Measurements from ENCODE around the gene SCN7A.
"Not testable (repeated sequence)": the region's sequence is repeated elsewhere in the genome, so short reads cannot be mapped to it uniquely, and the experiment has no call there.

SCN7A gene

GRCh38 chr2:166360426-166360825 is 133.6 kb downstream of the SCN7A start:
- no peak for DNase-seq (ENCODE audit: low spot score)

- DNase-seq (ENCODE audit: low spot score) = not testable (repeated sequence)
Observed at GRCh38 chr2:166357950-166358321, 136.1 kb downstream of the SCN7A start.

GRCh38 chr2:166357068-166357949 is 136.7 kb downstream of the SCN7A start:
- DNase-seq (ENCODE audit: low spot score) = no peak

Data from pons (tissue), 1 donor.